HG03378 (cell line): ENCODE measurements around the gene TIMM23.
"Not testable (repeated sequence)": the region's sequence is repeated elsewhere in the genome, so short reads cannot be mapped to it uniquely, and the experiment has no call there.

Source experiments
- ATAC-seq: cut with Tn5 transposase; IDR thresholded peaks from one replicate; pipeline ENCODE4 v1.9.1; 2021; ENCODE audit warnings: mild to moderate bottlenecking, moderate library complexity; ENCODE audit not compliant: unreplicated experiment

Gene TIMM23

DNA sequence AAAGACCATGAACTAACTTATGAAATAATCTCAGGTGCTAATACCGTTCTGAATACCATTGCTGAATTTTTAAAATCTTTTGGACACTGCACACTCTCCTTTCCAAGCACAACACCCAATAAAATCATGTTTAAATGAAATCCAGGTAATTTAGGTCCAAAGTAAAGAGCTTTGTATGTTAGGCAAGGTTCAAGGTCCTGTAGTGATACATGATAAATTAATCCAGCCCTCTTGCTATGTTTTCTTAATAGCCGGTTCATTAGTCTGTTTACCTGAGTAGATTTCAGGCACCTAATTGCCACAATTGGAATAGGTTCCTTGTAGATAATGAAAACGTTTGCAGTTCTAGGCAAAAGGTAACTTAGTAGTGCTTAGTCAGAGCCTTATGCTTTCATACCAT is 13.3 kb downstream of the TIMM23 start:
- ATAC-seq: not testable (repeated sequence)

DNA sequence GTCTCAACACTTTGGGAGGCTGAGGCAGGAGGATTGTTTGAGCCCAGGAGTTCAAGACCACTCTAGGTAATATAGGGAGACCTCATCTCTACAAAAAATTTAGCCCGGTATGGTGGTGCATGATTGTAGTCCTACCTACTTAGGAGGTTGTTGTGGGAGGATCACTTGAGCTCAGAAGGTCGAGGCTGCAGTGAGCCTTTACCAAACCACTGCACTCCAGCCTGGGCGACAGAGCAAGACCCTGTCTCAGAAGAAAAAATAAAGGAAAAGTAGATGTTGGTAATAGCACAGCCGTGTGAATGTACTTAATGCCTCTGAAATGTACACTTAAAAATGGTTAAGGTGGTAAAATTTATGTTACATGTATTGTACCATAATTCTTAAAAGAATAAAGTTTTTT is 25.3 kb downstream of the TIMM23 start:
- ATAC-seq: no peak

DNA sequence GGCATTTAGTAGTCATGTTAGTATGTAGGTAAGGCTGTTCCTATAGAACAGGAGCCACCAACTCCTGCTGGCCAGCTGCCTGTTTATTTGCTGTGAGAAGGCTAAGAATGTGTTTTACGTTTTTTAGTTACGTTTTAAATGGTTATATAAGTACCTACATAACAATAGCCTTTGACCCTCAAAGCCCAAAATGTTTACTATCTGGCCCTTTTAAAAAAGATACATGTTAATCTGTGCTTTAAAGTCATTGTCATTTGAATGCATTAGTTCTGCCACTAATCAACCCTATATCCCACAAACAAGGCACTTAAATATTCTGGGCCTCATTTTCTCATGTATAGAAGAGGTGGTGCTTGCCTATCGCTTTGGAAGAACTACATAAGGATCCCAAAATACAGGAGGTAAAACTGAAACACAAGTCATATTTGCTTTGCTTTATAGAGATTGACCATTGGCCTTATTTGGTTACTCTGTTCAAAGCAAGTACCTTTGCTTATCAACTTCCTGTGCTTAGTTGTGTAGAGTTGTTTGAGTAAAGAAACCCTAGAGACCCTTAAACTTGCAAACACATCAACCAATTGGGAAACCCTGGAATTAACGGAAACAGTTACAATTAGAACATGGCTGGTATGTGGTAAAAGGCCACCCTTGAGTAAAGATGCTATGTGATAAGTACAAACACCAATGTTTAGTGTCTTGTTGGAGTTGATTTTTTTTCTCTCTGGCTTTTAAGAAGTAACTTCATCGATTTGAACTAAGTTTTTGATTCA is 25.9 kb downstream of the TIMM23 start:
- no peak for ATAC-seq

DNA sequence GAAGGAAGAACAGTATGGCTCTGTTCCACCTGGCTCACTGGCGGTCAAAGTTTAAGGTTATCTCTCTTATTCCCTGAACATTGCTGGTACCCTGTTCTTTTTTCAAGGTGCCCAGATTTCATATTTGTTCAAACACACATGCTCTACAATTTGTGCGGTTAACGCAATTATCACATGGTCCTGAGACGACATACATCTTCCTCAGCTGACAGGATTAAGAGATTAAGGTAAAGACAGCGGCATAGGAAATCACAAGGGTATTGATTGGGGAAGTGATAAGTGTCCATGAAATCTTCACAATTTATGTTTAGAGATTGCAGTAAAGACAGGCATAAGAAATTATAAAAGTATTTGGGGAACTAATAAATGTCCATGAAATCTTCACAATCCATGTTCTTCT is 27.7 kb downstream of the TIMM23 start:
- ATAC-seq: not testable (repeated sequence)

DNA sequence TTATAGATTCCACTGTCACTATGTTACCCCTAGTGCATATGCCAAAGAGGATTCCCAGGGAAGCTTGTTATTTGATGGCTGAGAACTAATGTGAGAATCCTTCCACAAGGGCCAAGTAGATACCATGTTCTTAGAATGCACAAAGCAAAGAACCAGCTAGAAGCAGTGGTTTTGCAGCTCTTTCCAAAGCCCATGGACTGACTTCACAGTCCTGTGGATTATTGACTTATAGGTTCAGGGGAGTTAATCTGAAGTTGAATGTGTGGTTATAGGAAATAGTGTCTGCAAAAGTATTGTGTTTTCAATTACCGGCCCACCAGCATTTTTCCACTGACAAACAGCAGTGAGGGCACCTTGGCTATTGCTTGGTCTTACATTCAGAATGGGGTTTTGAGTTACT is 28.2 kb downstream of the TIMM23 start:
- ATAC-seq: no peak

DNA sequence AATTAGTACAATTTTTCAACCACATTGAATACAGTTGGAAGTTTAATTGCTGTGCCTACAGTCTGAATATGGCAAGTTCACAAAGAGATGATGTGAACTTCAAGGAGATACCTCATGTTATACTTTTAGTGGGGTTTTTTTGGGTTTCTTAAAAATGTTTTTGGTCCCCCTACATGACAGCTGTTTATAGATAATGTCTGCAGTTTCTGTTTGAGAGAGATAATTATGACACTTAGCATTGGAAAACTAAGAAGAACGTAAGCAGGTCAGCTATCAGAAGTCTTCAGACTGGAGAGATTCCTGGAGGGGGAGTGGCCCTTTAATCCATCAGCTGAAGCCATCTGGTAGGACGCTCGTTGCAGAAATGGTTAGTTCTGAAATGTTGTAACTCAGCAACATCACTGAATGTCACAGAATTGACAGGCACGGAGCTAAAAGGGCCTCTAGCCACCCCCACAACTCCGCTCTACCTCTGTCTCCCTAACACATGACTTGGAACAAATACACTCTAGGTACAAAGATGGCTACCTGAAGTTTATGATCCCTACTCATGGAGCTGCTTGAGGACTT is 29.0 kb downstream of the TIMM23 start:
- ATAC-seq: no peak

DNA sequence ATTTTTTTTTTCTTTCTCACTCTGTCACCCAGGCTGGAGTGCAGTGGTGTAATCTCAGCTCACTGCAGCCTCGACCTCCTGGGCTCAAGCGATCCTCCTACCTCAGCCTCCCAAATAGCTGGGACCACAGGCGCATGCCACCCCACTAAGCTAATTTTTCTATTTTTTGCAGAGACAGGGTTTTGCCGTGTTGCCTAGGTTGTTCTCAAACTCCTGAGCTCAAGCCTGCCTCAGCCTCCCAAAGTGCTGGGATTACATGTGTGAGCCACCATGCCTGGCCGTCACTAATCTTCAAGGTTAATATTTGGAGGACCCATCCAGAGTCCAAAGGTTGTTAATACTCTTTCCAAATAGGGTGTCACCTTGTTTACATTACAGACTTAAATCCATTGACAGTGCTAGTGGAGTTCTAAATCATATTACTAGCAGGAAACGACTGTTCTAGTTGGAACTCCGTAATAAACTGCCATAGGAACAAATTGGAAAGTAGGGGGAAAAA is 29.9 kb downstream of the TIMM23 start:
- not testable (repeated sequence) for ATAC-seq

DNA sequence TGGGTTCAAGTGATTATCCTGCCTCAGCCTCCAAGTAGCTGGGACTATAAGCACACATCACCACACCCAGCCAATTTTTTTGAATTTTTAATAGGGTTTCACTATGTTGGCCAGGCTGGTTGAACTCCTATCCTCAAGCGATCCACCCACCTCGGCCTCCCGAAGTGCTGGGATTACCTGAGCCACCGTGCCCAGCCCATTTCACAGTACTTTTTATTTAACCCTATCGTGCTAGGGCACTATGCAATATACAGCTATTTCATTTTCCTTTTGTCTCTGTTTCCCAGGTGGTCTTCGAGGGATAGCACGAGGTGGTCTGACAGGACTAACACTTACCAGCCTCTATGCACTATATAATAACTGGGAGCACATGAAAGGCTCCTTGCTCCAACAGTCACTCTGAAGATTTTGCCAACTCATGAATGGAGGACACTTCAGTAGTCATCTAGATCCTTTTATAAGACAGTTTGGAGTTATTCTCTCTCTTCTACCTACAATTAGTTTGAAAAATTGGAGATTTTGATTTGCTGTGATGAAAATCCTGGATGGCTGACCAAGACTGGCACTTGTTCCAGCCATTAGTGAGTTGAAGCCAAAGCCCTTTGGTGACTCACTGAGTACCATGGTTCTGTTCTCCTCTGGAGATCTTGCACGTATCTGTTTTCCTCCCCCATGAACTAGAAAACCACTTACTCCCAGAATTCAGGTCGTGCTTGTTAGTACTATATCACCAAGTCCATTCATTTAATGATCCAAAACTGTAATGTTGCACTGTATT is 30.8 kb downstream of the TIMM23 start:
- no peak for ATAC-seq

DNA sequence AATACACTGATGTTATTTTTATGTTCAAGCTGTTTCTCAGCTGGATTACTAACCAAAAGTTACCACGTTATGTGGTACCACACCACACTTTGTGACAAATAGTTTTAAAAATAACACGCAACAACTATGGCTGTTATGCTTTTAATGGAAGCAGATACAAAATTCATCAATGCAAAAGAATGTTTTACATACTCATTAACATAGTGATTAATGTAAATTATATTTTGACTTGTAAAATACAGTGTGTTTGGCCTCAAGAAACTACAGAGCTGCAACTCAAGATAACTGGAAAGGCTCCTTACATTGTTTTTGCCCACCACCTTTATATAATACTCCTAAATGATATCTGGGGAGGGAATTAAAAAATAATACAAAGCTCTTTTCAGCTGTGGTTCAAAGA is 32.7 kb downstream of the TIMM23 start:
- ATAC-seq: no peak

DNA sequence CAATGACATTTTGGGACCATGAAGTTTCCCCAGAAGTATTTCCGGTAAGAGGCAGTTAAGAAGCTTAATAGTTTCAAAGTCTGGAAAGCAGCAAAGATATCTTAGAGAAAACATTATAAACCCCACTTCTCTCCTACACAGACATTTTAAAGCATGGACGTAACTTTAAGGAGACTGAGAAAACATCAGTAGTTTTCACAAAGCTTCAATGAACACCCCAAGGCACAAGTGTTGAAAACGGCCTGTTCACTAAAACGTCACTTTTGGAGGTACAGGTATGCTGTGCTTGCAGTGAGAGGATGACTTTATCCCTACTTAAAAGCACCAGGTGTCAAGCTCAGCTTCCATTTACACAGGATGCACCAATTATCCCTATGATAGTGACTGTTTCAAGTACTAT is 33.1 kb downstream of the TIMM23 start:
- ATAC-seq: no peak

DNA sequence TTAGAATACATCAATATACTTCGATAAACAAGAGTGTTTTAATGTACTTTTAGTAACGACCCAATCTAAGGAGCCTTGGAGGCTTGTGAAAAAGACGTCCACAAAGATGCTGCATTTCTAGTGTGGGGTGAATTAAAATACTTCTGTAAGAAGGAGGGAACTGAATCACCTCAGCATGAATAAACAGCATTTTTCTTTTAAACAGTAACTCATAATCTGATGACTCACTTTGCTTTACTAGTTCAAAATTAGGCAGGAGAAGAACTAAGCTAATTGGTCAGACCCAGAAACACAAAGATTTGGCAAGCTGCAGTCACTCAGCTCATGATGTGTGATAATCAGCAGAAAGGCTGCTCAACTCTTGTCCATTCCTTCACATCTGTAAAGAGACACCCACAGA is 33.9 kb downstream of the TIMM23 start:
- no peak for ATAC-seq

DNA sequence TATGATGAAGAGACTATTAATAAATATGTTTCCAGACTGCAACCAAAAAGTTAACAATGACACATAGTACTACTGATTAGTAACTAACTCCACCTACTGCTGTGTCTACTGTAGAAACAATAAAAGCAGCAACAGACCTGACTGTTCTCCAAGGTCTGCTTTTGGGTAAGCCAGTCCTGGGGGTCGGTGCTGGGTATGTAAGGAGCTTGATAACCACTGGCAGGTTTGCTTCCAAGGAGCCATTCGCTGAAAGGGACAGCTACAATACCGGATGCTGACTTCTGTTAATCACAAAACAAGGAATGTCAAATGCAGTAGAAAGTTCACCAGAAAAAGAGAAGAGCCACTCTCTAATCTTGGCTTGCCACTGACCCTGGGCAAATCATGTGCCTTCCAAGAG is 40.5 kb downstream of the TIMM23 start:
- no peak for ATAC-seq

DNA sequence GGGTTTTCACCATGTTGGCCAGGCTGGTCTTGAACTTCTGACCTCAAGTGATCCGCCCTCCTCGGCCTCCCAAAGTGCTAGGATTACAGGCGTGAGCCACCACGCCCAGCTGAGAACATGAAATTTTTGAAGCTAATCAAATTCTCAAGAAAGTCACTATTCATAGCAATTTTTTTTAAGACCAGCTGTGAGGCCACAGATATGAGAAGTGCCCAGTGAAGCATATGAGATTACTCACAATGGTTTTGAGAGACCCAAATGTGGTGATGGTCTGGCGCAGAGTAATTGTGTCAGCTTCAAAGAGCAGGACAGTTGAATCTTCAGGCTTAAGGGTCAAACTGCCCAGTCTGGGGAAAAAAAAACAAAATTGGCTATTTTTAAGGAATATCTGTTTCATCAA is 41.9 kb downstream of the TIMM23 start:
- no peak for ATAC-seq

DNA sequence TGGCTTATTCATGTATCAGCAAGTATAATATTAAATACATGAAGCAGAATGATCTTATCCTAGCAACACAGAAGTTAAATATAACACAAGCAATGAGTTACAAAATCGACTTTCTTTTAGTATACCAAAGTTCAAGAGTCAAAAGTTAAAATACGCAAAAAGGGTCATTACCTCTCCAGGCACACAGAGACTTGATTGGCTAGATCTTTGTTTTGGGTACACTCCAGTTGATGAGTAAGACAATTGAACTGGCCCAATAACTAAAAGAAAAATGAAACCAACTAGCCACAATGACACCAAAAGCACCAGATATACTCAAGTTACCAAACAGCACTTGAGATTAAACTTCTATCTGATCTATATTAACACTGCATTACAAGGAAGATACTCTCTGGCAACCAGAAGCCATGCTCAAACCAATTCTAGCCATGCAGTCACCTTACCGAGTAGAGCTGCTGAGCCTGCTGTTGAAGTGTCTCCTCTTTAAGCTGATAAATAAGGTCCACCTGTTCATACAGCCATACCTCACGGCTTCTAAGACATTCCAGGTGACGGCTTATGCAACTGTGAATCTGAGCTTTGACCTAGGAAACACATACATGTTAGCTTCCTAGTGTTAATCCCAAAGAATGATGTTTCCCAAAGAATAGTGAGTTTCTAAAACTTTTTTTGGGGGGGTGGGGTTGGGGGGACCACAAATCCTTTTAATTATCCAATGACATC is 42.6 kb downstream of the TIMM23 start:
- no peak for ATAC-seq

DNA sequence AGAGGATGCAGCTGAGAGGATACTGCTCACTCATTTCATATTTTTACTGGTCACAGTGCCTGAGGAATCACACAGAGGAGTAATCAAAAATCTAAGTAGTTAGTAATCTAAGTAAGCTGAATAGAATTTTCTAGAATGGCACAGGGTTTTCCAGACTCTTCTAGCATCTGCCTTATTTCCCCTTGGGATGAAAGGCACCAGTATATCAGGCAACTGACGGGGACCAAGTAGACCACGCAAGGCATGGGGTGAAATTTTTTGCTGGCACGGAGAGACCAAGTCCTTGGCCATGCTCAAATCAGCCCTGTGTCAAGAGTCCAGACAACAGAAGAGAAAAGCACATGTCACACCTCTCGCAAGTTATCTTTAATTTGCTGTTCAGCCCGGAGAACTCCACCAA is 43.9 kb downstream of the TIMM23 start:
- no peak for ATAC-seq

DNA sequence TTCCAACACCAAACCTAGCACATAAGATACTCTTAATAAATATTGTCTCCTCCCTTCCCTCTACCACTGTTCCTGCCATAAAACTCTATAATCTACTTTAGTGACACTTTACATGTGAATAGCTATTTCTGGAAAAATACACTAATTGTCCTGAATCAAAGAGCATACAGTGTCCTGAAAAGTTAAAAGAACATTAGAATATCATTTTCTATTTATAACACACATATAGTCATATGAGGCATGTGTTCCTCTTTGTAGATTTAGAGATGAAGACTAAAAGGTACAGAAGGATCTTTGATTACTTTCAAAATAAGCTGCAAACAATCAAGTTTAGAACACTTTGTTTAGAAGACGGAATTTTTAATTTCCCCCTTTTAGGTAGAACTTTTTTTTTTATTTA is 44.5 kb downstream of the TIMM23 start:
- no peak for ATAC-seq

DNA sequence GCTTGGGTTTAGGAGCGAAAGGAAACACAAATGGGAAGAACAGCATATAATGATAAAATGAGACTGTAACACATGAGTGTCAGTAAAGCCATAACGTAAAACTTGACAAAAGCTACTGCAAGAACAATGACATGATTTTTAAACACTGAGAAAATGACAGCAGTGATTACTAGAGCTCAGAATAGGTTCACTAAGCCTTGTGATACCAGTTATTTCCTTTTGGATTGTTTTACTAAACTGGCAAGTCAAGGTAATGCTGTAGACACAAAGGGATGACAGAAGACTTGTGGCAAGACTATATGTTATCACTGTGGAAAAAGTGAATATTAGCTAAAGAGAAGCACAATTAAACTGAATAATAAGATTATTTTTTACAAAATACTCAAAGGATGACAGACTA is 45.4 kb downstream of the TIMM23 start:
- ATAC-seq: no peak

DNA sequence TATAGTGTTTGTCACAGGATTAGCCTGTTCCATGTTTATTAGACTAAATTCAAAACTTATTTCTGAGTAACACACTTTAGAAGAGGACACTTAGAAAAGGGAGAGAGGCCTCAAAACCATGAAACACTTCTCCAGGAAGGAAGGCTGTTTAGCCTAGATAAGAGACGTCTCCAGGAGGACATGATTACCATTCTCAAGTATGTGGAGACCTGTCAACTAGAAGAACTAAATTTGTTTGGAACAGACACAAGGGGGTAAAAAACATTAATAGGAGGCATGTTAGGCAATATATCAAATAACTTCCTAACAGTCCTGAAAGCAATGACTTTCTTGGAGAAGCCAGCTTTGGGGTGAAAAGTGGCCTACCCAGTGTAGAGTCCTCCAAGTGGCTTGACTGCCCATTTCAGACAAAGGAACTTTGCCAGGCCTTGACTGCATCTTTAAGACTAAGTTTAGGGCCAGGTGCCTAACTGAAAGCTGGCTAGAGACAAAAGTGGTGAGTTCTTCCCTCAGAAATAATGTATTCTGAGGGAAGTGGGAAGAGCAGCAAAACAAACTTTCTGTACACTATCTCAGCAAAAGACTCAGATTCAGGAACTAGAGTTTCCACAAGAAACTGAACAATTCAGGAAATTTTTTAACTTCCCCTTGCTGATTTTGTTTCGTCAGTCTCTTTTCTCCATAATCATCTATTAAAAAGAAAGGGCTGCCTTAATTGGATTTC is 46.3 kb downstream of the TIMM23 start:
- ATAC-seq: no peak

DNA sequence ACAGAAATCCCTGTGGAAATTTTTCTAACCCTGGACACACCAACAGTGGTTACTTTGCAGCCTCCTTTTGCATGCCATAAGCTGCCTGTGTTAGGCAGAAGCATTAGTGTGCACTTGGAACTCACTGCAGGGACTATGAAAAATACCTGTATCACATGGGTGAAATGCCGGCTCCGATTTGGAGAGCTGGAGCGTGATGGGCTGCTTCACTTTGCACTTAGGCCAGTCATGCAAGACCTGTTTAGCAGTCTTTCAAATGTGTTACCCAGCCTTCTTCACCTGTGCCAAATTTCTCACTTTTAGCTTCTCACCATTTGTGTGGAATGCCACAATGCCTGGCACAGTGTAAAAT is 46.9 kb downstream of the TIMM23 start:
- ATAC-seq: no peak

DNA sequence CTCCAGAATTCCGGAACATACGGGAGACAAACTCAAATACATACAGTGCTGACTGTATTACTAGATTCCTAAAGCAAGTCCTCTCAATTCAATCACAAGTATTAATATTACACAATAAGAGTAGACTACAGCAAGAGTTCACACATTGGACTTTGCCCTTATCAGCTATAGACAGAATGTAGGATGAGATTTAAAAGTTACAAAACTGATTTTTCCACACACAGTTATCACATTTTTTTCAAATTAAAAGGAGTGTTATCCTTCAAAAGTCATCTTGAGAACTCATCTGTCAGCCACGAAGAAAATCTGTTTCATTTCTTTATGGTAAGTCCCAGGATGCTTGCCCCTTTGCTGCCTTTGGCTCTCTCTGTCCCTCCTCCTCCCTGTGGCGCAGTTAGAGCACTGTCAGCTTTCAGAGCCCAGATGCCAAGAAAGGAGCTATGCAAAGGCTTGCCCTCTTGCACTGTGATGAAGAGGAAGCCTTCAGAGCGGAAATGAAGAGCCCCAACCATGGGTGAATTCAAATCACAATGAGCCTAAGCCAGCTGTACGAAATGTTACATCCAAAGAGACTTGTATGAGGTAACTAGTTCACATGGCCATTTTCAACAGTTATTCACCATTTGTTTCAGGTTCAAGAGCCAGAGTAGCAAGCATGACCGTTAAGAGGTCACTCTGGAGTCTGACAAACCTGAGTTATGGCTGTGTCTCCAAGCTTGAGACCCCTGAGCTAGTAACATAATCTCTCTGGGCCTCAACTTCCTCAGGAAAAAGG is 47.5 kb downstream of the TIMM23 start:
- no peak for ATAC-seq
